DOHH2 (cell line): ENCODE results near the gene SCAPER.

Source experiments
- H3F3A ChIP-seq: fragments of 200-600 bp; sonication (generic), shearing (Covaris generic); 2 replicates; pipeline ENCODE4 v1.6.0; 2016; ENCODE audit warnings: antibody characterized with exemption, mild to moderate bottlenecking; ENCODE audit not compliant: control insufficient read depth, insufficient read depth
- H3K27ac ChIP-seq: fragments of 200-600 bp; sonication (generic); 2 replicates; pipeline ENCODE4 v1.5.1; 2014; ENCODE audit warnings: low read depth, mild to moderate bottlenecking, low read length, moderate library complexity
- H3K27me3 ChIP-seq: fragments of 200-600 bp; sonication (generic); 2 replicates; pipeline ENCODE4 v1.6.1; 2014; ENCODE audit warnings: mild to moderate bottlenecking, low read length, mixed read lengths; ENCODE audit not compliant: control insufficient read depth
- H3K36me3 ChIP-seq: fragments of 200-600 bp; sonication (generic); 2 replicates; pipeline ENCODE4 v1.6.1; 2014; ENCODE audit warnings: mild to moderate bottlenecking, low read length, moderate library complexity, mixed read lengths; ENCODE audit not compliant: control insufficient read depth
- H3K4me1 ChIP-seq: fragments of 200-600 bp; sonication (generic); 2 replicates; pipeline ENCODE4 v1.6.1; 2014; ENCODE audit warnings: mild to moderate bottlenecking, low read length, mixed read lengths; ENCODE audit not compliant: control insufficient read depth
- H3K4me2 ChIP-seq: fragments of 200-600 bp; sonication (generic); 2 replicates; pipeline ENCODE4 v1.6.0; 2014; ENCODE audit warnings: mild to moderate bottlenecking, low read length, moderate library complexity
- H3K4me3 ChIP-seq: fragments of 200-600 bp; sonication (generic); 2 replicates; pipeline ENCODE4 v1.5.1; 2014; ENCODE audit warnings: mild to moderate bottlenecking, low read length, mixed read lengths
- H3K79me2 ChIP-seq: fragments of 200-600 bp; sonication (generic); 2 replicates; pipeline ENCODE4 v1.6.1; 2014; ENCODE audit warnings: mild to moderate bottlenecking, low read length, mixed read lengths; ENCODE audit not compliant: control insufficient read depth
- H3K9me2 ChIP-seq: fragments of 200-600 bp; sonication (generic); replicated peaks from 2 replicates; pipeline ENCODE4 v1.6.1; 2014; ENCODE audit warnings: mild to moderate bottlenecking, low read length, mixed read lengths; ENCODE audit not compliant: control insufficient read depth
- H3K9me3 ChIP-seq: fragments of 200-600 bp; sonication (generic); 2 replicates; pipeline ENCODE4 v1.6.1; 2014; ENCODE audit warnings: antibody characterized with exemption, low read length, mixed read lengths; ENCODE audit not compliant: control insufficient read depth, insufficient read depth
- H4K20me1 ChIP-seq: fragments of 200-600 bp; sonication (generic); 2 replicates; pipeline ENCODE4 v1.6.0; 2014; ENCODE audit warnings: low read depth, mild to moderate bottlenecking, antibody characterized with exemption, low read length, moderate library complexity; ENCODE audit not compliant: control insufficient read depth, insufficient read depth
- EZH2phosphoT487 ChIP-seq: fragments of 200-600 bp; sonication (generic); IDR thresholded peaks from 2 replicates; pipeline ENCODE4 v1.6.1; 2017; ENCODE audit warnings: borderline replicate concordance, mild to moderate bottlenecking, antibody characterized with exemption, low read length, moderate library complexity, mixed read lengths
- TF ChIP-seq, protein P1 (sequence below): fragments of 200-600 bp; sonication (generic); IDR thresholded peaks from one replicate; pipeline ENCODE4 v1.5.1; 2014; ENCODE audit warnings: antibody characterized with exemption, mild to moderate bottlenecking, low read depth, low read length; ENCODE audit not compliant: poor library complexity, severe bottlenecking

The SCAPER gene

DNA sequence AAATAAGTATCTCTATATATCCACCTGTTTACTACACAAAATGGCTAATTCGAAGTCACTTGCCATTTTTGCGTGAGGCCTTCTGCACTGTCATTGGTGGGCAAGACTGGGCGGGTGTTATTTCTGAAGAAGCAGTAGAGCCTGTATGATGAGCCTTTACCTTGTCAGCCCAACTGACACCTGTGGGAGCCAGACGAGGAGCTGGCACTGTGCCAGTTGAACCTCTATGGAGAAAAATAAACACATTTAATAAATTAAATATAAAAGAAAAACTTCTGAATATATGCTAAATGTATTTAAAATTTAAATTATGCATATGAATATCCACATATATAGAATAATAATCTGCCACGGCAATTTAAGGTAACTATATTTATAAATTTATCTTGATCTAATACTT, 109.9 kb downstream of the SCAPER start:
- H3K9me2 ChIP-seq: no peaks in the 10 kb centered on the region
- no peak overlapping the region for H3K4me3 ChIP-seq
- no peaks in the 10 kb centered on the region for H3K9me3 ChIP-seq
- H3K4me1 ChIP-seq: no peaks in the 10 kb centered on the region
- no peaks in the 10 kb centered on the region for H3F3A ChIP-seq
- H4K20me1 ChIP-seq: no peaks in the 10 kb centered on the region
- H3K79me2 ChIP-seq: no peaks in the 10 kb centered on the region
- H3K27me3 ChIP-seq: no peaks in the 10 kb centered on the region
- H3K27ac ChIP-seq: no peak overlapping the region
- no peaks in the 10 kb centered on the region for H3K36me3 ChIP-seq
- H3K4me2 ChIP-seq: no peak overlapping the region
- TF ChIP-seq, protein P1, sequence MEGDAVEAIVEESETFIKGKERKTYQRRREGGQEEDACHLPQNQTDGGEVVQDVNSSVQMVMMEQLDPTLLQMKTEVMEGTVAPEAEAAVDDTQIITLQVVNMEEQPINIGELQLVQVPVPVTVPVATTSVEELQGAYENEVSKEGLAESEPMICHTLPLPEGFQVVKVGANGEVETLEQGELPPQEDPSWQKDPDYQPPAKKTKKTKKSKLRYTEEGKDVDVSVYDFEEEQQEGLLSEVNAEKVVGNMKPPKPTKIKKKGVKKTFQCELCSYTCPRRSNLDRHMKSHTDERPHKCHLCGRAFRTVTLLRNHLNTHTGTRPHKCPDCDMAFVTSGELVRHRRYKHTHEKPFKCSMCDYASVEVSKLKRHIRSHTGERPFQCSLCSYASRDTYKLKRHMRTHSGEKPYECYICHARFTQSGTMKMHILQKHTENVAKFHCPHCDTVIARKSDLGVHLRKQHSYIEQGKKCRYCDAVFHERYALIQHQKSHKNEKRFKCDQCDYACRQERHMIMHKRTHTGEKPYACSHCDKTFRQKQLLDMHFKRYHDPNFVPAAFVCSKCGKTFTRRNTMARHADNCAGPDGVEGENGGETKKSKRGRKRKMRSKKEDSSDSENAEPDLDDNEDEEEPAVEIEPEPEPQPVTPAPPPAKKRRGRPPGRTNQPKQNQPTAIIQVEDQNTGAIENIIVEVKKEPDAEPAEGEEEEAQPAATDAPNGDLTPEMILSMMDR: no peak
- TF ChIP-seq EZH2phosphoT487: no peak

- H3K4me3 ChIP-seq: no peak overlapping the region
- H3K4me2 ChIP-seq: no peak overlapping the region
- H3K27ac ChIP-seq: no peak overlapping the region
- no peaks in the 10 kb centered on the region for H3F3A ChIP-seq
- H3K27me3 ChIP-seq: no peaks in the 10 kb centered on the region
- H3K4me1 ChIP-seq: no peaks in the 10 kb centered on the region
- H3K9me2 ChIP-seq: no peaks in the 10 kb centered on the region
- no peaks in the 10 kb centered on the region for H3K9me3 ChIP-seq
- TF ChIP-seq, protein P1: no peak
- TF ChIP-seq EZH2phosphoT487: no peak
- H3K79me2 ChIP-seq: no peaks in the 10 kb centered on the region
- H4K20me1 ChIP-seq: no peaks in the 10 kb centered on the region
- H3K36me3 ChIP-seq: no peaks in the 10 kb centered on the region
Measured at GRCh38 chr15:76793162-76793561, 112.0 kb downstream of the SCAPER start.

DNA sequence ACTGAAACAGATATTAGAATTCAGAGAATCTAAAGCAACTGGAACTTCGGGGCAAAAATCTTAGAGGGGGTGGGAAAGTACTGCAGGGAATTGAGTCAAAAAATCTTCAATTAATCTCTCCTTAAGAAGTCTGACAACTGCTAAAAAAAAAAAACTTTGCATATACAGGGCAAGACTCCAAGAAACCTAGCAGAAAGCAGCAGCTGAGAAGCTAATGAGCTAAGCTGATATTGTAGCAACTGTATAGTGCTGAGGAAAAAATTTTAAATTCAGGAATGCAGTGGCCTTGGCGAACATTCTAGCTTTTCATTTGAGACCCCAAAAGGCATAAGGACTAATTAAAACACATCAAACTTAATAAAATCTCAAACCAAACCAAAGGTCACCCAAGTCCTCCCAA, 113.6 kb downstream of the SCAPER start:
- no peaks in the 10 kb centered on the region for H3K9me3 ChIP-seq
- no peaks in the 10 kb centered on the region for H3K27me3 ChIP-seq
- TF ChIP-seq, protein P1: no peak
- no peak for TF ChIP-seq EZH2phosphoT487
- H3K27ac ChIP-seq: no peak overlapping the region
- 0 out of 2 replicates have a peak, but pooled peaks cover 4% of the 10 kb centered on the region for H3K4me1 ChIP-seq
- H3K4me3 ChIP-seq: no peak overlapping the region
- no peaks in the 10 kb centered on the region for H3K9me2 ChIP-seq
- H4K20me1 ChIP-seq: no peaks in the 10 kb centered on the region
- no peaks in the 10 kb centered on the region for H3K36me3 ChIP-seq
- no peaks in the 10 kb centered on the region for H3K79me2 ChIP-seq
- H3K4me2 ChIP-seq: no peak overlapping the region
- no peaks in the 10 kb centered on the region for H3F3A ChIP-seq

DNA sequence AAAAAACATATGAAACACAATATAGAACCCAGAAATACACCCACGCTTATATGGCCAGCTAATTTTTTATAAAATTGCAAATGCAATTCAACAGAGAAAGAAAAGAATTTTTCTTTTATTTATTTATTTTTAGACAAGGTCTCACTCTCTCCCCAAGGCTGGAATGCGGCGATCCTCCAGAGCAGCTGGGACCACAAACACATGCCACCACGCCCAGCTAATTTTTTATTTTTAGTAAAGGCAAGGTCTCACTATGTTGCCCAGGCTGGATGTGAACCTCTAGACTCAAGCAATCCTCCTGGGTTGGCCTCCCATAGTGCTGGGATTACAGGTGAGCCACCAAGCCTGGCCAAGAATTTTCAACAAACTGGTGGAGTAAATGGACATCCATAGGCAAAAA, 117.9 kb downstream of the SCAPER start:
- no peak for TF ChIP-seq EZH2phosphoT487
- TF ChIP-seq, protein P1: no peak
- no peak overlapping the region for H3K27ac ChIP-seq
- no peaks in the 10 kb centered on the region for H4K20me1 ChIP-seq
- no peaks in the 10 kb centered on the region for H3F3A ChIP-seq
- no peak overlapping the region for H3K4me3 ChIP-seq
- no peaks in the 10 kb centered on the region for H3K27me3 ChIP-seq
- H3K79me2 ChIP-seq: no peaks in the 10 kb centered on the region
- no peak overlapping the region for H3K4me2 ChIP-seq
- H3K9me3 ChIP-seq: no peaks in the 10 kb centered on the region
- 0 out of 2 replicates have a peak, but pooled peaks cover 4% of the 10 kb centered on the region for H3K4me1 ChIP-seq
- H3K36me3 ChIP-seq: no peaks in the 10 kb centered on the region
- H3K9me2 ChIP-seq: no peaks in the 10 kb centered on the region
